GM12801 (cell line): ENCODE results near the gene ACTR8.

Source experiments
- TF ChIP-seq, protein P1 (sequence below): IDR thresholded peaks from one replicate; pipeline ENCODE4 v1.5.1; 2011; ENCODE audit warnings: control low read depth; ENCODE audit not compliant: insufficient read length; ENCODE audit errors: extremely low read depth

The ACTR8 gene, protein sequence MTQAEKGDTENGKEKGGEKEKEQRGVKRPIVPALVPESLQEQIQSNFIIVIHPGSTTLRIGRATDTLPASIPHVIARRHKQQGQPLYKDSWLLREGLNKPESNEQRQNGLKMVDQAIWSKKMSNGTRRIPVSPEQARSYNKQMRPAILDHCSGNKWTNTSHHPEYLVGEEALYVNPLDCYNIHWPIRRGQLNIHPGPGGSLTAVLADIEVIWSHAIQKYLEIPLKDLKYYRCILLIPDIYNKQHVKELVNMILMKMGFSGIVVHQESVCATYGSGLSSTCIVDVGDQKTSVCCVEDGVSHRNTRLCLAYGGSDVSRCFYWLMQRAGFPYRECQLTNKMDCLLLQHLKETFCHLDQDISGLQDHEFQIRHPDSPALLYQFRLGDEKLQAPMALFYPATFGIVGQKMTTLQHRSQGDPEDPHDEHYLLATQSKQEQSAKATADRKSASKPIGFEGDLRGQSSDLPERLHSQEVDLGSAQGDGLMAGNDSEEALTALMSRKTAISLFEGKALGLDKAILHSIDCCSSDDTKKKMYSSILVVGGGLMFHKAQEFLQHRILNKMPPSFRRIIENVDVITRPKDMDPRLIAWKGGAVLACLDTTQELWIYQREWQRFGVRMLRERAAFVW

DNA sequence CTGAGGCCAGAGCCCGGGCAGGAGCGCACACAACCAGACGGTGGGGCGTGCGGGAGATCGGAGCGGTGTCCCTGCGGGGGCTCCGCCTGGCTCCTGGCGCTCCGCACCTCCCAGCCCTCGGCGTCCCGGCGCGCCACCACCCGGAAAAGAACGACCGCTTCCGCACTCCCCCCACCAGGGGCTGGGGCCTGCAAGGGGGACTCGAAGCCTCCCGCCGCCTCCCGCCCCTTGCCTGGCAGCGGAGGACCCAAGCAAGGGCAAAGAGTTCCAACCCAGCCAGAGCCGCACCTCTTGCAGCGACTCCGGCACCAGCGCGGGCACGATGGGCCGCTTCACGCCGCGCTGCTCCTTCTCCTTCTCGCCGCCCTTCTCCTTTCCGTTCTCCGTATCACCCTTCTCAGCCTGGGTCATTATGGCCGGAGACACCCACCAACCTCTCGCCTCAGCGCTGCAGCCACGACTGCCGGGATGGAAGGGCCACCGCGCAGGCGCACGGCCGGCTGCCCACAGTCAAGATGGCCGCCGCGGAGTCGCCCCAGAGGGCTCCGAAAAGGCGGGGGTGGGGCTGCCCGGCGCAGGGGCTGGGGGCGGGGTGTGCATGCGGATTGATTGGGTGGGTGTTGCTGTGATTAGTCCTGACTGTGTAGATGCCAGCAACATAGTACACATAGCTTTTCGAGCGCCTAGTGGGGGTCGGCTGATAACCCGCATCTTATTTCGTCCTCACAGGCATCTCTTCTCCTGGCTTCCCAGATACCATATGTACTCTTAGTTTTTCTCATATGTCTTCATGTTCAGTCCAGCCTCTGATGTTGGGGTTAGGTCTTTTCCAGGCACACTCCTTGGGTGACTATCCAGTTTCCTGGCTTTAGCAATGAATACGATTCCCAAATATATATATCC is at the start of gene ACTR8:
TSS of gene ACTR8 (minus strand) at position 462 of the 903 bp plus-strand sequence. CDS start at position 411, 51 bp downstream.
- TF ChIP-seq, protein P1, sequence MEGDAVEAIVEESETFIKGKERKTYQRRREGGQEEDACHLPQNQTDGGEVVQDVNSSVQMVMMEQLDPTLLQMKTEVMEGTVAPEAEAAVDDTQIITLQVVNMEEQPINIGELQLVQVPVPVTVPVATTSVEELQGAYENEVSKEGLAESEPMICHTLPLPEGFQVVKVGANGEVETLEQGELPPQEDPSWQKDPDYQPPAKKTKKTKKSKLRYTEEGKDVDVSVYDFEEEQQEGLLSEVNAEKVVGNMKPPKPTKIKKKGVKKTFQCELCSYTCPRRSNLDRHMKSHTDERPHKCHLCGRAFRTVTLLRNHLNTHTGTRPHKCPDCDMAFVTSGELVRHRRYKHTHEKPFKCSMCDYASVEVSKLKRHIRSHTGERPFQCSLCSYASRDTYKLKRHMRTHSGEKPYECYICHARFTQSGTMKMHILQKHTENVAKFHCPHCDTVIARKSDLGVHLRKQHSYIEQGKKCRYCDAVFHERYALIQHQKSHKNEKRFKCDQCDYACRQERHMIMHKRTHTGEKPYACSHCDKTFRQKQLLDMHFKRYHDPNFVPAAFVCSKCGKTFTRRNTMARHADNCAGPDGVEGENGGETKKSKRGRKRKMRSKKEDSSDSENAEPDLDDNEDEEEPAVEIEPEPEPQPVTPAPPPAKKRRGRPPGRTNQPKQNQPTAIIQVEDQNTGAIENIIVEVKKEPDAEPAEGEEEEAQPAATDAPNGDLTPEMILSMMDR = no peak

DNA sequence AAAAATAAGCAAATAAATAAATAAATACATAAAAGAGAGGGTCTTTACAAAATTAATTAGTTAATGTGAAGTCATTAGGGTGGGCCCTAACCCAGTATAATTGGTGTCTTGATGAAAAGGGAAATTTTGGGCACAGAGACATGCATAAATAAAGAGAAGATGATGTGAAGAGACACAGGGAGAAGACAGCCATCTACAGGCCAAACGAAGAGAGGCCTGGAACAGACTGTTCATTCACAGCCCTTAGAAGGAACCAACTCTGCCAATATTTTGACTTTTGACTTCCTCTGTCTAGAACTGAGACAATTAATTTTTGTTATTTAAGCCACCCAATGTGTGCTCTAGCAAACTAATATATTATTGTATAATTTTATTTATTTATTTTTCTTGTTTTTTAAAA is 39.3 kb upstream of the ACTR8 start:
- TF ChIP-seq, protein P1 = no peak

DNA sequence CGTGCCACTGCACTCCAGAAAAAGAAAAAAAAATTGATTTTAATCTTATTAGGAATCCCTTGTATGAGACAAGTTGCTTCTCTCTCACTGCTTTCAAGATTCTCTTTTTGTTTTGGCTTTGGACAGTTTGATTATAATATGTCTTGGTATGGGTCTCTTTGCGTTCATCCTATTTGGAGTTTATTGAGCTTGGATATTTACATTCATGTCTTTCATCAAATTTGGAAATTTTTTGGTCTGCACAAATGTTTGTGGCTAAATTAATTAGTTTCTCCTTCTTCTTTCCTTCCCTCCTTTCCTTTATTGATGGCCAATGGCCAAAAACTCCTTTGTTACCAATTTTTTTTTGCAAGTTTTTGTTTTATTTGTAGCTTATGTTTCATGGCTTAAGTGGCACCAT is 37.8 kb upstream of the ACTR8 start:
- TF ChIP-seq, protein P1 = no peak

DNA sequence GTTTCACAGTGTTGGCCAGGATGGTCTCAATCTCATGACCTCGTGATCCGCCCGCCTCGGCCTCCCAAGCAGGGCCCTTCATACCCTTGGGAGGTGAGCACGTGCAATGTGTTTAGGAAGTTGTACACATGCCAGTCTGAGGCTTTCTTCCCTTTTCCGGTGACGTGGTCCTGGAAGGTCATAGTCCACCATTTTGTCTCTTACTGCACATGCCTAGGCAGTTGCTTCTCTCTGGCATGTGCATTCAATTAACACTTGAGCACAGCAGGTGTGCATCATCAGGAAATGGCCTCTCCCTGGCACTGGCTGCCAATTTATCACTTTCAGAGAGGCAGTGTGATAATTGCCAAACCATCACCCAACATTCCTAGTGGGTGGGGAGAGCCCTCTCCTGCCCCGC is 31.4 kb upstream of the ACTR8 start:
- TF ChIP-seq, protein P1 = no peak

DNA sequence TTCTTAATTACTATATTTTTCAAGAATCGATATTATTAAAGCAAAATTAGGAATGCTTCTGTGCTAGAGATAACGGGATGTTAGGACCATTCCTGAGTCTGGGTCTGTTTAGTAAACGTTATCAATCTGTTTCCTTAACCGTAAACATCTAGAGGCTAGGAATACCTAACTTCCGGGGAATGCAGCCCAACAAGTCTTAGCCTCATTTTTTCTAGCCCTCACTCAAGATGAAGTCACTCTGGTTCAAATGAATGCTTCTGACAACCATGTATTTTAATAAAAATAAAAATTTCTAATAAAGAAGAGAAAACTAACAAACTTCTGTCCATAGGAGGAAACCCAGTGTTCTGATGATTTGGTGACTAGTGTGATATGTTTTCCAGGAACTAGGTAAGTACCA is 20.8 kb upstream of the ACTR8 start:
- TF ChIP-seq, protein P1 = no peak

DNA sequence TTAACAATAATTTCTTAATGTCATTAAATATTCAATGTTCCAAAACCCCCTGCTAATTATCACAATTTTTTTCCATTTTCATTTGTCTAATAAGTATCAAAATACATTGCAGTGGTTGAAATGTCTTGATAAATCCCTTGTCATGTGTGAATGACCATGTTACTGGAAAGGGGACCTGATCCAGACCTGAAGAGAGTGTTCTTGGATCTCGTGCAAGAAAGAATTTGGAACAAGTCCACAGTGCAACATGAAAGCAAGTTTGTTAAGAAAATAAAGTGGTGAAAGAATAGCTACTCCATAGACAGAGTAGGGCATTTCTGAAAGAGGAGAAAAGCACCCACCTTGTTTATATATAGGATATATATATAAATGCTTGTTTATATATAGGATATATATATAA is 20.1 kb upstream of the ACTR8 start:
- TF ChIP-seq, protein P1 = no peak
